BLaER1 (cell line): Measurements from ENCODE around the gene UNKL.
"Not testable (repeated sequence)": the region's sequence is repeated elsewhere in the genome, so short reads cannot be mapped to it uniquely, and the experiment has no call there.

Source experiments
- H3K27ac ChIP-seq: shearing (Covaris generic); formaldehyde crosslinking; 2 replicates; pipeline ENCODE4 v1.8.1; 2022
- H3K27me3 ChIP-seq: shearing (Covaris generic); formaldehyde crosslinking; 2 replicates; pipeline ENCODE4 v1.8.1; 2022
- H3K36me3 ChIP-seq: shearing (Covaris generic); formaldehyde crosslinking; 2 replicates; pipeline ENCODE4 v1.8.1; 2022
- H3K4me1 ChIP-seq: shearing (Covaris generic); formaldehyde crosslinking; 2 replicates; pipeline ENCODE4 v1.8.1; 2022
- H3K4me2 ChIP-seq: shearing (Covaris generic); formaldehyde crosslinking; 2 replicates; pipeline ENCODE4 v1.8.1; 2022
- H3K4me3 ChIP-seq: shearing (Covaris generic); formaldehyde crosslinking; 2 replicates; pipeline ENCODE4 v1.8.1; 2022
- H3K9ac ChIP-seq: shearing (Covaris generic); formaldehyde crosslinking; 2 replicates; pipeline ENCODE4 v1.8.1; 2022
- H3K9me3 ChIP-seq: shearing (Covaris generic); formaldehyde crosslinking; 2 replicates; pipeline ENCODE4 v1.8.1; 2022
- H4K20me1 ChIP-seq: shearing (Covaris generic); formaldehyde crosslinking; 2 replicates; pipeline ENCODE4 v1.8.1; 2022
- Cebpa-rat ChIP-seq: shearing (Covaris generic); IDR thresholded peaks from 2 replicates; pipeline ENCODE4 v1.8.1; 2022

The UNKL gene

DNA sequence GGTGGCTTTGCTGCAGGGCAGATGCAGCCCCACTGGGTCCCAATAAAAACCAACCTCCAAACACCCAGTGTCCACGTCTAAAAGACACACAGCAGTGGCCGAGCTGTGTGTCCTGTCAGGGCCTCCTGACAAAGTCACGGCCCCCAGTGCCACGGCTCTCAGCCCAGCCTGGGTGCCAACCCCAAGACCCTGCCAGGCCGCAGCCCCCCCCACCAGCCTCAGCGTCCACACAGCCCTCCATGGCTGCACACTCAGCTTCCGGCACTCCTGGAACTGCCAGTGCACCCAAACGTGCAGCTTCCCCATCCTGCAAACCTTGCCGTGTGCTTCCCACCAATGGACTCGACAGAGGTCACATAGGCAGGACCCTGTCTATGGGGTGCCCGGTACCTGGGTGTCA, 33.5 kb upstream of the UNKL start:
- Histone ChIP-seq H4K20me1 (no peaks in the 10 kb centered on the region), H3K4me2 (no peak overlapping the region), H3K4me1 (peaks cover 49% of the 10 kb centered on the region), H3K4me3 (no peak overlapping the region), H3K9ac (no peak overlapping the region), H3K27me3 (no peaks in the 10 kb centered on the region), H3K9me3 (no peaks in the 10 kb centered on the region), H3K27ac (no peak overlapping the region), H3K36me3 (peaks cover 70% of the 10 kb centered on the region)
- TF ChIP-seq Cebpa-rat: no peak

DNA sequence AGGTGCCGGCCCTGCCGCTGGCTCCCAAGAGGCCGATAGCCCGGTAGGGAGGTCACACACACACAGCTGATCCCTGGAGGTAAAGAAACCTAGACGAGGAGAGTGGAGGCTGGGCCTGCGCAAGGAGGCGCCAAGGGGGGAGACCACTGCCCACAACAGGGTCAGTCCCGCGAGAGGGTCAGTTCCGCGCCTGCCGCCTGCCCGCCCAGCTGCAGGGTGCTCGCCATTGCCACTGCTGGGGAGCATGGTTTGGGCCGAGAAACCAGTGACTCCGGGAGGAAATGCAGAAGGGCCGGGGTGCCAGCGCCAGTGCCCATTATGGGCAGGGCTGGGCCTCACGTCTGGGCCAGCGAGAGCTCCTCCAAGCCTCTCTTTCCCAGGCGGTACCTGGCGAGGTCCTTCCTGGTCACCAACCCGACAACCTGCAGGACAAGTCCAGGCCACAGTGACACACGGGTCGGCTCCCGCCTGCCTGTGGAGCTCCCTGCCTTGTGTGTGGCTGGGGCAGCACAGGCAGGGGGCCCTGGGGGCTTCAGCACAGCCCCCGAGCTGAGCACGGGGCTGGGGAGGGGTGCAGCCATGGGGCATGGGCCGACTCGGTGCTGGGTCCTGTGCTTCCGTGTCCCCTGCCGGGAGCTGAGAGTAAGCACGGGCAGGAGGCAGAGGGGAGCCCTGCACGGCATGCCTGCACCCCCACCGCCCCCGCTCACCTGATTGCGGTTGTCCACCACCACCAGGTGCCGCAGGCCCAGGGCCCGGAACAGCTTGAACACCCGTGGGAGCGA, 32.0 kb upstream of the UNKL start:
- peaks cover 64% of the 10 kb centered on the region for H3K4me1 ChIP-seq
- peak overlapping the region; percentile 98 for H3K4me2 ChIP-seq
- peak overlapping the region; percentile 83 for H3K9ac ChIP-seq
- H3K4me3 ChIP-seq: no peak overlapping the region
- no peak for TF ChIP-seq Cebpa-rat
- H3K27ac ChIP-seq: peak overlapping the region; percentile 99
- H3K27me3 ChIP-seq: no peaks in the 10 kb centered on the region
- no peaks in the 10 kb centered on the region for H4K20me1 ChIP-seq
- peaks cover 60% of the 10 kb centered on the region for H3K36me3 ChIP-seq
- no peaks in the 10 kb centered on the region for H3K9me3 ChIP-seq

DNA sequence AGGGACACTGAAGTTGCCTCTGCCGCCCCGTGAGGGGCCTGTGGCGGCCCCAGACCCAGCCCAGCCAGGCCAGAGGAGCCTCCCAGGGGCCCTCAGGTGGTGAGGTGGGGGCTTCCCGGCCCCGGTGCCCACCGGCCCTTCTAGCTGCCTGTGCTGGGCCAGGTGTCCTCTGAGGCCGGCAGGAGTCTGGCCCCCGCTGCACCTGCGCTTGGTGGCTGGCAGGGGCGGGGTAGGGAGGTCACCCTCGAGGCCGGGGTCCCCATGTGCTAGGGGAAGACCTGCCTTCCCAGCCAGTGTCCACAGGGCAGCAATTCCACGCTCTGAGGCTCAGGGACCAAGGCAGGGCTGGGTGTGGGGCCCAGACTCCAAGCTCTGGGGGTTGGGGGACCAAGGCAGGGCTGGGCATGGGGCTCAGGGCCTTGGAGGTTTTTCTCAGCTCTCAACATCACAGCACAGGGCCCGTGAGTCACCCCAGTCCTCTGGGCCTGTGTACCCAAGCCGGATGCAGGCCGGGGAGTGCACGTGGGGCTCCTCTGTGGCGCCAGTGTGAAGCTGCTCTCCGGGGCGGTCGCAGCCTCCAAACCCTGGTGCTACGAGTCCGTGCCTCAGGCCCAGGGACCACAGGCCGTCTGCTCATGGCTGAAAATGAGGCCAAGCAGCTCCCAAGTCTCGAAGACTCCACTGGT, 31.2 kb upstream of the UNKL start:
- Histone ChIP-seq H3K4me1 (peaks cover 71% of the 10 kb centered on the region), H3K27ac (peak overlapping the region; percentile 99), H3K27me3 (no peaks in the 10 kb centered on the region), H3K9ac (peak overlapping the region; percentile 83), H3K4me2 (peak overlapping the region; percentile 98), H3K36me3 (peaks cover 51% of the 10 kb centered on the region), H3K4me3 (peak overlapping the region; percentile 53), H4K20me1 (no peaks in the 10 kb centered on the region), H3K9me3 (no peaks in the 10 kb centered on the region)
- TF ChIP-seq Cebpa-rat: no peak

DNA sequence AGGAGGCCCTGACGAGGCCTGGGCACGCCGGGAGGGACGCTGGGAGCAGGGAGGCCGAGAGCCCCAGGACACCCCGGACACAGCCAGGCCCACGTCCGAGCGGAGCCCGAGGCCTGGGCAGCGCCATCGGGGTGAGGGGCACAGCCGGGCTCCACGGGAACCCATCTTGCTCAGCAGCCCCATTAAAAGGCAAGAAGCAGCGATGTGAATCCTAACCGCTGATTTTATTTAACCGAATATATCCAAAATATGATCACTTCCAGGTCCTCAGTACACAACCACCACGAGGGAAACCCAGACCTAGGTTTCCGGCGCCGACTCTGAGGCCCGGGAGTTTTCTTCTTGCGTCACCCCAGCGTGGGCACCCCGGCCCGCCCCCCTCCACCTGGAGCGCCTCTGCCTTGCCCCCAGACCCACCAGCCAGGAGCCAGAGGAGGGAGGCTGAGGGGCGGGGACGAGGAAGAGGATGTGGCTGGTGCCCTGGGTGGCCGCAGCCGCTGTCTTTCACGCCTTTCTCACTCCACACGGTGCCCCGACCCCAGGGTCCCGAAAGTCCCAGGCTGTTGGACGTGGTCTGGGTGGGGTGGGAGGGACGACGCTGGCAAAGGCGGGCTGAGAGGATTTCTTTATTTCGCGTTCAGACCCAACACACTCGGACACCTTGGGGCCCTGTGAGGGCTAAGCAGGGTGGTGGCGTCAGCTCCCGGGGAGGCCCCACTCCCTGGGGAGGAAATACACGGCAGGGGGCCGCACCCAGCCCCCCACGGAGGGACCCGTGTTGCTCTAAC, 30.4 kb upstream of the UNKL start:
- TF ChIP-seq Cebpa-rat: peak; percentile 57; the same call in 1 of the 2 replicates
- H3K27ac ChIP-seq: peak overlapping the region; percentile 99
- peaks cover 72% of the 10 kb centered on the region for H3K4me1 ChIP-seq
- peaks cover 44% of the 10 kb centered on the region for H3K36me3 ChIP-seq
- peak overlapping the region; percentile 83 for H3K9ac ChIP-seq
- H4K20me1 ChIP-seq: no peaks in the 10 kb centered on the region
- peak overlapping the region; percentile 53 for H3K4me3 ChIP-seq
- H3K9me3 ChIP-seq: no peaks in the 10 kb centered on the region
- peak overlapping the region; percentile 98 for H3K4me2 ChIP-seq
- no peaks in the 10 kb centered on the region for H3K27me3 ChIP-seq

DNA sequence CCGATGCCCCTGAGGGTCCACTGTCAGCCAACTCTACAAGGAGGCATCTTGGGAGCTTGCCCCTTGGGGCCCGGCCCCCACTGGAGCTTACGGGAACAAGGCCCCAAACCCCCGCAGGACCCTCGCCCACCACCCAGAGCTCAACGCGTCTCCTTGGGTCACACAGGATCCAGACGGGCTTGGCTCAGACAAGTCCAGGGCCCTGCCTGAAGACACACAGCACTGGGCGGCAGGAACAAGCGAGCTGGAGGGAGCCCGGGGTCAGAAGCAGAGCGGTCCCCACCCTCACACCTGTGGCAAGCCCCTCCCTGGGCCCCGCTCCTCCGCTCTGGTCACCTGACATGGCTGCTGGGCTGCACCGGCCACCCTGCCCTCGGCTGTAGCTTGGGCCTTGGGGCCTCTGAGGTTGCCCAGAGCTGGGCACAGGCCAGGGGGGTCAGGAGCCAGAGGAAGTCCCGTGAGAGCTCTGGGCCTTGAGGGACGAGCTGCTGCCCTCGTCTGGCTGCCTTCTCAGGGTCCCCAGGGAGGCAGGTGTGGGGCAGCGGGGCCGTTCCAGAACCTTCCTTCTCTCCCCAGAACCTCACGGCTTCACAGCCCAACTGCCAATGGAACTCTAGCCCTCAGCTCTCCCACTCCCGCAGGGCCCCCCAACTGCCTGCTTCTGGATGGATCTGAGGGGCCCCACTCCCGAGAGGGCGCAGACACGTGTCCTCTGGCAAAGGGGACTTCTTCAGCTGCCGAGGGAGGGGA, 29.7 kb upstream of the UNKL start, which contains the start of gene CCDC154:
Gene CCDC154, minus strand, starts transcription at position 577 of the 750 bp plus-strand sequence. Its CDS starts 234 bp downstream, at position 343.
- Histone ChIP-seq H3K27me3 (no peaks in the 10 kb centered on the region), H3K27ac (peak within 1 kb of the TSS; percentile 99), H3K36me3 (peaks cover 36% of the 10 kb centered on the region), H3K4me2 (peak within 1 kb of the TSS; percentile 98), H4K20me1 (no peaks in the 10 kb centered on the region), H3K9ac (peak within 1 kb of the TSS; percentile 83), H3K4me3 (peak within 1 kb of the TSS; percentile 53), H3K4me1 (peaks cover 80% of the 10 kb centered on the region), H3K9me3 (no peaks in the 10 kb centered on the region)
- no peak for TF ChIP-seq Cebpa-rat

DNA sequence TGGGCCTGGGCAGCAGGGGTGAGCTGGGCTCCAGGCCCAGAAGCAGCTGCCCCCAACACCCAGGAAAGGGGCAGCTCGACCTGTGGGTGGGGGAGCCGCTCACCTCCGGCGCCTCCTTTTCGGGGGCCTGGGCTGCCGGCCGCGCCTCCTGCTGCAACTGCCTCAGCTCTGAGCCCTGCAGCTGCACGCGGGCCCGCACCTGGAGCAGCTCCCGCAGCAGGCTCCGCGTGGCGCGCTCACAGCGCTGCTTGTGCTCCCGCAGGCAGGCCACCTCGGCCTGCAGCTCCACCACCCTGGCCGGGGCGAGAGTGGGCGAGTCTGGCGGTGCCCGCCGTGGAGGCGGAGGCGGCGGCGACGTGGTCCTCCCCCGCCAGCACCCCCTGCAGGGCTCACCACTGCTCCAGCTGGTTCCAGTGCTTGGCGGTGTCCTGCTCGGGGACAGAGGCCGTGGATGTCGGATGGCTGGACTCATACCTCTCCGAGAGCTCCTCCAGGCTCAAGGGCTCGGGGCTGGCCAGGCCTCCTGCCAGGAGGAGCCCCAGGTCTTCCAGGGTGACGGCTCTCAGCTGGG, 29.0 kb upstream of the UNKL start:
- H4K20me1 ChIP-seq: no peaks in the 10 kb centered on the region
- H3K27ac ChIP-seq: peak overlapping the region; percentile 99
- H3K9ac ChIP-seq: peak overlapping the region; percentile 83; the same call in 1 of the 2 replicates
- H3K4me3 ChIP-seq: peak overlapping the region; percentile 53; the same call in 1 of the 2 replicates
- H3K4me1 ChIP-seq: peaks cover 87% of the 10 kb centered on the region
- TF ChIP-seq Cebpa-rat: no peak
- H3K9me3 ChIP-seq: no peaks in the 10 kb centered on the region
- H3K4me2 ChIP-seq: peak overlapping the region; percentile 98
- peaks cover 30% of the 10 kb centered on the region for H3K36me3 ChIP-seq
- no peaks in the 10 kb centered on the region for H3K27me3 ChIP-seq

DNA sequence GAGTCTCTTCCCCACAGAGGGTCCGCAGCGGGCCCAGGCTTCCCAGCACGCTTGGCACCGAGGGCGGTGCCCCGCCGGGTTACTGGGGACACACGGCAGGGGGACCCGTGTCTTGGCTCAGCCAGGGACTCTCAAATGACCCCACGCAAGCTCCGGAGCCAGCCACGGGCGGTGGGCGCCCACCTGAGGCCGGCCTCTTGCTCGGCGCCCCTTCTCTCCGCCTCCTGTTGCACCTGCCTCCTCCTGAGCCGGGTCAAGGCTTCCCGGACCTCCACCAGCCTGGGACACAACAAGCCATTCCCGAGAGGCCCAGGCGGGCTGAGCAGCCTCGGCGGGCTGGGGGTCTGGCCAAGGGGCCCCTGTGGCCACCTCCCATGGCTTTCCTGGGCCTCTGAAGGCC, 28.2 kb upstream of the UNKL start:
- Histone ChIP-seq H3K4me3 (no peak overlapping the region), H3K4me1 (peaks cover 91% of the 10 kb centered on the region), H3K9me3 (no peaks in the 10 kb centered on the region), H3K36me3 (peaks cover 25% of the 10 kb centered on the region), H3K27me3 (no peaks in the 10 kb centered on the region), H3K4me2 (peak overlapping the region; percentile 98; the same call in 1 of the 2 replicates), H3K27ac (peak overlapping the region; percentile 99), H3K9ac (0 out of 2 replicates have a peak overlapping the region, but pooled peaks have one; percentile 10), H4K20me1 (no peaks in the 10 kb centered on the region)
- TF ChIP-seq Cebpa-rat: no peak

DNA sequence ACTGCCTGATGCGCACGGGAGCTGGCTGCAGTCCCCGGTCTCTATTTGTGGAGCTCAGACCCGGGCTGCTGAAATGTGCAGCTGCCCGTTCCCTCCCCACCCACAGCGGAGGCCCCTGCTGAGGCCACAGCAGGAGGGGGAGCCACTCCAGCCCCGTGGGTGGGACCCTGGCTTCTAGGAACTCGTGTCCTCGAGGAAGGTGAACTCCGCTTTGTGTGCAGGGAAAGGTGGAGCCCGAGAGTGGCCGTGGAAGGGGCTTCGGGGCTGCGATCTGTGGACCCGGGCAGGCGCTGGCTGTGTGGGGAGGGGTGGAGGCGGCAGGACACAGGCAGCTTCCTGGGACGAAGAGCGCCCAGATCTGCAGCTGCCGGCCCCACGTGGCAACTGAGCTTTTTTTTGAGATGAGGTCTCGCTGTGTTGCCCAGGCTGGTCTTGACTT, 26.9 kb upstream of the UNKL start:
- Histone ChIP-seq H3K36me3 (peaks cover 22% of the 10 kb centered on the region), H4K20me1 (no peaks in the 10 kb centered on the region), H3K4me1 (peaks cover 93% of the 10 kb centered on the region), H3K27ac (peak overlapping the region; percentile 23; the same call in 1 of the 2 replicates), H3K4me3 (no peak overlapping the region), H3K27me3 (no peaks in the 10 kb centered on the region), H3K9ac (peak overlapping the region; percentile 22; the same call in 1 of the 2 replicates), H3K9me3 (no peaks in the 10 kb centered on the region), H3K4me2 (peak overlapping the region; percentile 29)
- no peak for TF ChIP-seq Cebpa-rat

DNA sequence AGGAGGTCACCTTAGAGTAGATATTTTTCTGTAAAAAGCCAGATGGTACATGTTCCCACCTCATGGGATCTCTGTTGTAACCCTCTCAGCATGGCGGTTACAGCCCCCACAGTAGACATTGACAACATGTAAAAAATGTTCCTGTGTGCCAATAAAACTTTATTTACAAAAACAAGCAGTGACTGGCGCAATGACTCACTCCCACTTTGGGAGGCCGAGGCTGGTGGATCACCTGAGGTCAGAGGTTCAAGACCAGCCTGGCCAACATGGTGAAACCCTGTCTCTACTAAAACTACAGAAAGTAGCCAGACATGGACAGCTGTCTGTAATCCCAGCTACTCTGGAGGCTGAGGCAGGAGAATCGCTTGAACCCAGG, 25.2 kb upstream of the UNKL start:
- Histone ChIP-seq H3K27ac (peak overlapping the region; percentile 67), H3K4me2 (peak overlapping the region; percentile 51), H3K36me3 (peaks cover 22% of the 10 kb centered on the region; the same call in 1 of the 2 replicates), H3K4me1 (peaks cover 93% of the 10 kb centered on the region)
- H4K20me1 ChIP-seq, H3K4me3 ChIP-seq, H3K9me3 ChIP-seq, H3K9ac ChIP-seq, H3K27me3 ChIP-seq: not testable (repeated sequence)
